Measurements from ENCODE around the gene VAV3.

GRCh38 chr1:107992347-107992746, 27.4 kb upstream of the VAV3 start:
- TF ChIP-seq POLR2AphosphoS5 (IDR thresholded peaks at IDR 0.05): no peak
- no peak for TF ChIP-seq CTCF (IDR thresholded peaks at IDR 0.05)
